Pancreas (tissue), 10 donors: ENCODE results near the gene ANKRD13A. TPM values are rescaled to one million over a fixed set of nuclear protein-coding genes. Genes with fewer than 3 reads are reported as not detected.
"Not testable (repeated sequence)": the region's sequence is repeated elsewhere in the genome, so short reads cannot be mapped to it uniquely, and the experiment has no call there.

Experiments used
- ATAC-seq, 4 donors: fragments of 200-7000 bp; cut with Tn5 transposase; one replicate each; pipeline versions ENCODE4 v1.8.0 to v1.9.1; 2020; ENCODE audit warnings: mild to moderate bottlenecking in 4 of 4, moderate library complexity in 4 of 4
- DNase-seq, 6 donors: peaks; one replicate each; pipeline ENCODE4 v3.0.0-alpha.2; 2020
- FAIRE-seq: peaks from 2 replicates; lab custom pipeline; 2012; peaks lifted over from hg19 to GRCh38; lab: Jason Lieb, UNC
- H3K27ac ChIP-seq, 4 donors: fragments of 200-600 bp; sonication (generic); 1 replicate in 3 of 4; 2 replicates in 1 of 4; pipeline versions ENCODE4 v1.5.0 to v1.8.0; 2020
- H3K27me3 ChIP-seq, 4 donors: fragments of 200-600 bp; one replicate each; pipeline ENCODE4 v1.8.0; 2021
- H3K36me3 ChIP-seq, 3 donors: fragments of 200-600 bp; sonication (generic) in 1 of 3; one replicate each; pipeline versions ENCODE4 v1.5.0 to v1.8.0; 2020 to 2021
- H3K4me1 ChIP-seq, 3 donors: fragments of 200-600 bp; one replicate each; pipeline ENCODE4 v1.8.0; 2021
- H3K4me3 ChIP-seq, 4 donors: fragments of 200-600 bp; sonication (generic) in 2 of 4; one replicate each; pipeline versions ENCODE4 v1.5.0 to v1.8.0; 2020 to 2021
- H3K9me3 ChIP-seq, 4 donors: fragments of 200-600 bp; one replicate each; pipeline ENCODE4 v1.8.0; 2021
- CTCF ChIP-seq, 4 donors: fragments of 200-600 bp; sonication (generic) in 3 of 4; IDR thresholded peaks; one replicate each; pipeline versions ENCODE4 v1.5.0 to v1.8.0; 2021; ENCODE audit warnings: antibody characterized with exemption in 4 of 4
- WGBS, 2 donors: extraction: QIAGEN DNeasy Blood & Tissue Kit; methylation state at CpG; one replicate each; pipeline ENCODE4 v1.1.7; 2013; 5-methylcytosine and 5-hydroxymethylcytosine counted together
- intact Hi-C, 3 donors: fragments of 100-400 bp; cut with DNase I; formaldehyde crosslinking; loops; one replicate each; pipeline versions ENCODE4 v1.11.1 to v1.14.2; 2022
- polyA plus RNA-seq, 2 donors: library from polyadenylated mRNA; stranded (reverse); fragments of 200-250 nt; gene quantifications; one replicate each; pipeline ENCODE4 v1.2.3, GENCODE V29; 2013
- total RNA-seq, 6 donors: library from RNA; stranded (reverse); fragmentation: NEBNext Ultra II Directional in 4 of 6; extraction: Animal tissue kit (Norgen Biotek cat#: 25700) in 4 of 6; gene quantifications; one replicate each; pipeline versions ENCODE4 v1.2.1 to v1.2.4, GENCODE V29; 2021 to 2023
- donor health status: healthy with polysubstance abuse.
- donor health status: DM: no; HTN: no; CAD: no; lungs with moderate emphysema.
- donor health status: DM: no; HTN: no; CAD: no.
- donor health status: control.
- donor health status: control.
- donor health status: Bipolar disorder and iron deficiency.
- donor health status: DM: yes; HTN: yes; CAD: no.
- donor health status: DM: no; HTN: no; CAD: no.
- donor health status: DM: no; HTN: no; CAD: no.
- donor health status: DM: yes; HTN: yes; CAD: no.

Gene ANKRD13A
- total and polyA plus RNA-seq, 8 donors: 10.7 to 29.7 (median 16.7) TPM

- no peak for FAIRE-seq
- no peak for DNase-seq
- no peaks in the 10 kb centered on the region for H3K36me3 ChIP-seq
- H3K4me3 ChIP-seq: no peak overlapping the region
- H3K27me3 ChIP-seq: no peaks in the 10 kb centered on the region
- ATAC-seq: no peak
- no peaks in the 10 kb centered on the region for H3K9me3 ChIP-seq
- no peak for TF ChIP-seq CTCF (IDR thresholded peaks at IDR 0.05)
- peaks cover 0 to 4% (median 0%) of the 10 kb centered on the region in 3 donors for H3K4me1 ChIP-seq
- no peak overlapping the region for H3K27ac ChIP-seq
- intact Hi-C loops: no loop called here
Measured at GRCh38 chr12:110007881-110008280, 8.7 kb downstream of the ANKRD13A start.

- WGBS, 2 donors: 92 to 96% methylated on average over 15 of the region's 15 CpGs
- H3K4me1 ChIP-seq, H3K4me3 ChIP-seq, H3K9me3 ChIP-seq, intact Hi-C loops, FAIRE-seq, H3K27ac ChIP-seq, DNase-seq, H3K36me3 ChIP-seq, H3K27me3 ChIP-seq, ATAC-seq: not testable (repeated sequence)
Measured at GRCh38 chr12:110008681-110009398, 9.6 kb downstream of the ANKRD13A start.

GRCh38 chr12:110010853-110011723 lies 11.9 kb downstream of the ANKRD13A start:
- Histone ChIP-seq H3K4me1 (no peaks in the 10 kb centered on the region), H3K27me3 (no peaks in the 10 kb centered on the region), H3K4me3 (no peak overlapping the region), H3K27ac (no peak overlapping the region), H3K36me3 (peaks cover 0 to 16% (median 6%) of the 10 kb centered on the region in 3 donors), H3K9me3 (no peaks in the 10 kb centered on the region)
- WGBS, 2 donors: 86 to 87% methylated on average over 13 of the region's 13 CpGs
- intact Hi-C loops: no loop called here
- FAIRE-seq: no peak
- no peak for ATAC-seq
- DNase-seq: no peak
- TF ChIP-seq CTCF (IDR thresholded peaks at IDR 0.05): no peak

GRCh38 chr12:110012137-110012536 lies 12.9 kb downstream of the ANKRD13A start:
- no peak for TF ChIP-seq CTCF (IDR thresholded peaks at IDR 0.05)
- Histone ChIP-seq H3K4me3 (no peak overlapping the region), H3K4me1 (no peaks in the 10 kb centered on the region), H3K27ac (no peak overlapping the region), H3K9me3 (no peaks in the 10 kb centered on the region), H3K27me3 (no peaks in the 10 kb centered on the region), H3K36me3 (peaks cover 0 to 16% (median 6%) of the 10 kb centered on the region in 3 donors)
- intact Hi-C loops: no loop called here
- 87 to 89% methylated on average over 6 of the region's 6 CpGs for WGBS, 2 donors
- ATAC-seq (no peak), FAIRE-seq (no peak), DNase-seq (no peak)

- no peaks in the 10 kb centered on the region for H3K4me1 ChIP-seq
- 70 to 78% methylated on average over 4 of the region's 4 CpGs for WGBS, 2 donors
- no peak for TF ChIP-seq CTCF (IDR thresholded peaks at IDR 0.05)
- ATAC-seq (no peak), FAIRE-seq (no peak), DNase-seq (no peak)
- H3K27me3 ChIP-seq: no peaks in the 10 kb centered on the region
- peaks cover 0 to 16% (median 6%) of the 10 kb centered on the region in 3 donors for H3K36me3 ChIP-seq
- no peak overlapping the region for H3K4me3 ChIP-seq
- no peaks in the 10 kb centered on the region for H3K9me3 ChIP-seq
- intact Hi-C loops: no loop called here
- no peak overlapping the region for H3K27ac ChIP-seq
Measured at GRCh38 chr12:110012659-110013058, 13.4 kb downstream of the ANKRD13A start.
